ENCODE data around the gene ARMH3.

The ARMH3 gene

DNA sequence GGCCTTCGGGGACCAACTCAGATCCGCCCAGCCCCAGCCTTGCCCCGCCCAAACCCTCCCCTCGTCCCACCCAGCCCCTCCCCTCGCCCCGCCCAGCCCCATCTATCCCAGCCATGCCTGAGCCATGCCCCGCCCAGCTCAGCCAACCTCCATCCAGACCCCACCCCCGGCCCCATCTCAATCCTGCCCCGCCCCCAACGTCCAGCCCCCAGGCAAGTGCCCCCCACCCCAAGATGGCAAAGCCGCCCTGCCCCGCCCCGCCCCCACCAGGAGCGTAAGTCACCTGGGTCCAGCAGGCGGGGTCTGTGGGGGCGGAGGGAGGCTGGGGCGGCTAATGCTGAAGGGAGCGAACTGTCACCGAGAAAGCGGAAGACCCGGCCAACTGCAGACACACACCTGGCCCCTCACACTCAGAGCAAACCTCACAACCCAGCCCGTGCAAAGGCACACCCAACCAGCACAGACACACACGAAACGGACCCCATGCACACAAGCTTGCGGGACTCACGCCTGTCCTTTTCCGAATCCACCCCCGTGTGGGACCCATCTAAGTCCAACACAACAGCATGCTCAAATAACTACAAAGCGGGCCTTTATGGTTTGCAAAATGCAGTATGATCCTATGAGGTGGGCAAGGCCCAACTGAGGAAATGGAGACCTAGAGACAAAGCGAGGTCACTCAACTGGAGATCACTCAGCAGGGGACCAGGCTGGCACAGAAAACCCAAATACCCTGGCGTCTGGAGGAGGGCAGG lies 226.2 kb downstream of the ARMH3 start:
- no peak for DNase-seq (ENCODE audit: low spot score)

DNA sequence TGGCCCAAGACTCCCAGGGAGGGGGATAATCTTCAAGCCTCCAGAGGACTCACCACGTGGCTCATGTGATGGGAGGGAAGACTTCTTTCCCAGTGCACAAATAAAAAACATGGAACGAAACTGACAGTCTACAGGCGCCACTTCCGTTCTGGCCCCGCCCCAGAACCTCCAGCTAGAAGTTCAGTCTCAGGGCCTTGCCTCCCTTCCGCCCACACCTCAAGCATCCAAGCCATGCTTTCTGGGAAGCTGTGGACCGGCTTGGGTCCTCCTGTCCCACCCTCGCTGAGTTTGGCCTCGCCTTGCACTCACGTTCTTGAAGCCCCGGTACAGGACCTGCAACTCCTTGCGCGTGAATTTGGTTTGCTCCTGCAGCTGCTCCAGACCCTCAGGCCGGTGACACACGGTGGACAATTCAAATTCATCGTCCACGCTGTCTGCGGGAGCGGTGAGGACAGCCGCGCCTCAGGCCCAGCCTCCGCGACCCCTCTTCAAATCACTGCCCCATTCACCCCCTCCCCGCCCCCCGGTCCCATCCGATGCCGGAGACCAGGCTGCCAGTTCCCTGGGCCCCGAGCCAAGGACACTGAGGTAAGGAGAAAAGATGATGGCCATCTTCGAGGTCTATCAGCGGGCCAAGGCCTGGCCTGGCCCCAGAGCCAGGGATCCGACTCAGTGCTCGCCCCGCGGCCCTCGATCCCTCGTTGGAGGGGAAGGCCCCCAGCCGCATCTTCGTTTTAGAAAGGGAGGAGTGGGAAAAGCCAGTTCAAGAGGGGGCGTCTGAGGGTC lies 227.0 kb downstream of the ARMH3 start:
- DNase-seq (ENCODE audit: low spot score): no peak

DNA sequence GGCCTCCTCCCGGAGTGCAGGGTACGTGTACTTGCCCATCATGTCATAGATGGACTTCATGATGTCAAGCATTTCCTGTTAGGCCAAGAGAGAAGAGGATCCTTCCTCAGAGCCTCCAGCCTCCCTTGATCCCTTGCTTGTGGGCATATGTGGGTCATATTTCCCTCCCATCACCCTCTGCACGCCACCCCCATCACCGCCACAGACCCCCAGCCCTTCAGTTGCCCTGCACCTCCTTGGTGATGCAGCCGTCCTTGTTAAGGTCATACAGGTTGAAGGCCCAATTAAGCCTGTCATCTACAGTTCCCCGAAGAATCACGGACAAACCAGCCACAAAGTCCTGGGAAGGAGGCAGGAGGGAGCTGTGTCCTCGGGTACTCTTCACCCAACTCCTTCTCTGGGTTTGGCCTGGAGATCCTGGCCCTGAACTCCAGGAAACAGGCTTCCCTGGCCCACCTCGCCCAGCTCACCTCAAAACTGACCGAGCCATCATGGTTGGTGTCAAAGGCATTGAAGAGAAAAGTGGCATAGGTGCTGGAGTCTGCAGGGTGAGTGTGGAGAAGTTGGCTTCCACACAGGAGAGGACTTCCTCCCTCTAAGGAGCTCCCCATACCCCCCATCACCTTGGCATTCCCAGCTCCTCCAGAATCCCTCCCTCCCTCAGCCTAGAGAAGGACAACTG lies 227.9 kb downstream of the ARMH3 start:
- DNase-seq (ENCODE audit: low spot score): no peak

DNA sequence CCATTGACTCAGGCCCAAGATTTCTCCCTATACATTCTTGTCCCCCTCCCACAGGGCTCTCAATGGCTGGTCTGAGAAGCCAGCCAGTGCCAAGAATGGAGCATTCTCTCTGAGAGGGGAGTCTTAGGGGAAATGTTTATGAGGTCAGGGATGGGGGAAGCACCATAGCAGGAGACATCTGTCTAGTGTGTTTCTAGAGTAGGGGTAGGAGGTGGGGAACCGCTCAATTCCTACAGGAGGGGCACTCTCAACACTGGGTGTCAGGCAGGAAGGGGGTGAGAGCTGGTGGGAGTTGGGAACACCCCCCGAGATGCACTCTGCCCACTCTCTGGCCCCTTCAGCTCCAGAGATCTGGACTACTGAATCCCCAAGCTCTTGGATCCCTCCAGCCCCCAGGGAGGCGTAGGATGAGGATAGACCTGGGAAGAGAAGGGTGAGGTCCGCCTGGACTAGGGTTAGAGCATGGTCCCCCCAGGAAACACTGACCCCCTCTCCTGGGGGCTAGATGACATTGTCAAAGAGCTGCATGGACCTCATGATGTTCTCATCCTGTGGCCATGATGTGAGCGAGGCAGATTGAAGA lies 229.0 kb downstream of the ARMH3 start:
- DNase-seq (ENCODE audit: low spot score): no peak

DNA sequence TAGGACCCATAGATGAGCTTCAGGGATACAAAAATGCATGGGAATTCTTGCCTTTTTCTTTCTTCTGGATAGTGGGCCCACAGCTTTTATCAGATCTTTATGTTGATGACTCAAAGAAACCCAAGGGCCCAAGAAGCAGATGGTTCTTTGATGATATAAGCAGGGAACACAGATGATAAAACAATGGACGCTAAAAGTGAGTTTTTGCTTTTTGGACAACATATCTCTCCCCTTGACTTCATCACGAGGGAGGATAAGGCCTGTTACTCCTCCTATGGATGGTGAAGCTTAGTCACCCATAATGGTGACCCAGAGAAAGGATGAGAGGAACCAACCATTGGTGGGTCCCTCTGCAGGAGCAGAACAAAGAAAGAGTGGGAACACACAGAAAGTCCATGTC lies 231.2 kb downstream of the ARMH3 start:
- no peak for DNase-seq (ENCODE audit: low spot score)

DNA sequence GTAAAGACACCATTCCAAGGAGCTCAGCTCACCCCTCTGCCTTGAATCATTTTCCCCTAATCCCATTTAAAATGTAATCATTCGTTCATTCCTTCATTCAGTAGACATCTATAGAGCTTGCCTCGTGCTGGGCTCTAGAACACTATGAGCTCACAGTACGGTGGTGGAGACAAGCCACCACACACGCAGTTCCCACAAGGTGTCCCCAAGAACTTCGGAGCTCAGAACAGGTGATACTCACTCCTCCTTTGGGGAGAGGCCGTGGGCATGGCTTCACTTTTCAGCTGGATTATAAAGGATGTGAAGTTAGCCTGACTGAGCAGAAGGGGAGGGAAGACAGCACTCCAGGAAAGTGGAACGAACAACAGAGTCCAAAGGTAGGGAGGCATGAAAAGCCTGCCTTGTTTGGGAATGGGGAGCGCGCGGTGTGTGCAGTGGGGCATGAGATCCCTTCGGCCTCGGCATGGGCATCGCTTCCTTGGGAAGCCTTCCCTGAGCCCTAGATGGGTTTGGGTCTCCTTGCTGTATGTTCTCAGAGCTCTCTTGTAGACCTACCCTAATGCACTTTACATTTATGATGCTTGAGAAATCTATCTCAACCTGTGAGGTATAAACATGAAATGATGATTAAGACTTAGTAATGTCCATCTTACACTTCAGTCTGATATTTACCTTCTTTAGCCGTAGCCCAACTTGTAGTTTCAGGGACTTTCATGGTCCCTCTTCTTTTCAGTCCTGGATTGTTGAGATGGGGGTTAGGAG lies 236.9 kb downstream of the ARMH3 start:
- DNase-seq (ENCODE audit: low spot score): peak; percentile 27

DNA sequence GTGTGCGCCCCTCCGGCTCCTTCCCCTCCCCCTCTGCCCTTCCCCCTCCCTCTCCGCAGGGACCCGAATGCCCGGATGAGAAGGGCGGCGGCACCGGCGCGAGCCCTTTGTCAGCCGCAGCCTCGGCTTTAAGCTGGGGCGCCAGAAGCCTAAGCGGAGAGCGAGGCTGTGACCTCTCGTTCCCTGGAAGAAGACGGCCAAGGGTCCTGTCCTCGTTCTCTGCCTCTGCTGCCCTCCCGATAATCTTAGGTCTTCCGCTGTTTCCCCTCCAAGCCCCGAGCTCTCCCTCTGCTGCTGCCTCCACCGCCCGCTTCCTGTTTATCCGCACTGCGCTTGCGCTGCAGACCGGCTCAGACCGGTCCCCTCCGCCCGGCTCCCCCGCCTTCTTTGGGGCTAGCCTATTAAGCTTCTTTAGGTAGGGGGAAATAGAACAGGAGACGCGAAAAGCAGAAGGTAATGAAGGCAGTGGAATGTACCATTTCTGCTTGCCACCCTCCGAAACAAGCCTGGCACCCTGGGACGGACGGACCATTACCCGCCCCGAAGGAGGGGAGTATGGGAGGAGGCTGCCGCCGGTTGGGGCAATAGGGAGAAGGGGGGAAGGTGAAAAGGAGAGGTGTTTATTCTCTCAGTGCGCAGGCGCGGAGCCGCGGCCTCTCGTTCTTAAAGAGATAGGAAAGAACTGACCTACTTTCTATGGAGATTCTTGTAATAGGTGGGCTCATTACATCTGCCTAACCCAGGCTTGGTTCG lies 237.7 kb downstream of the ARMH3 start, which contains the start of gene OGA:
Gene OGA (minus strand): TSS at position 326 of the 753 bp plus-strand sequence. CDS start 422 bp downstream, outside the sequence.
- peak; percentile 100 for DNase-seq (ENCODE audit: low spot score)

DNA sequence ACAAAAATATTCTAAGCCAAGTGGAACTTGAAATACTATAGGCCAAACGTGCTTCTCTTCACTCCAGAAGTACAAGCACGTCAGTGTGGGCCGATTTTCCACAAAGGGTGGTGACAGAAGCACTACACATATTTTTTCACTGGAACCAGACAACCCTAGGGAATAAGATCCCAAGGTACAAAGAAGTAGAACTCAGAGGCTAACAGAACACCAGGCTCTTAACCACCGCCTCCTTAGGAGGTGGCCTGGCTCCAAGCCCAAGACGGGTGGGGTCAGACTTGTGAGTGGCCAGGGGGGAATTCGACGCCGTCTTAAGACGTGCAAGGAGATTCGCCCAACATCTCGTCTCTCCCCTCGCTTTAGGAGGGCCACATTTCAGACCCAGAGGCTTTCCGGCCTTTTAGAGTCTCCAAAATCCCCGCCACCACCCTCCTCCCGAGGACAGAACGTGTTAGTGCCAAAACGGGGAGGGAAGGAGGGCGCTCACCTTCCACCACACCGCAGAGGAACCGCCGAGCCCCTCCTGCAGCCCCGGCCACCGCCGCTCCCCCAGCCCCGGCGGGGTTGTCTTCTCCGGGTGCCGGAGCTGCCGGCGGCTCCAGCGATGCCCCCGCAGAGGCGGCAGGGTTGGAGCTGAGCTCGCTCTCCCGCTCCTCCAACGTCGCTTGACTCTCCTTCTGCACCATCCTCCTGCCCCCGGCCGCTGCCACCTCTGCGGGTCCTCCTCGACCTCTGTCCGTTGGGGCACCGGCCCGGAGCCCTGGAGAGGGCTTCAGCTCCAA lies 238.4 kb downstream of the ARMH3 start:
- peak; percentile 96 for DNase-seq (ENCODE audit: low spot score)

DNA sequence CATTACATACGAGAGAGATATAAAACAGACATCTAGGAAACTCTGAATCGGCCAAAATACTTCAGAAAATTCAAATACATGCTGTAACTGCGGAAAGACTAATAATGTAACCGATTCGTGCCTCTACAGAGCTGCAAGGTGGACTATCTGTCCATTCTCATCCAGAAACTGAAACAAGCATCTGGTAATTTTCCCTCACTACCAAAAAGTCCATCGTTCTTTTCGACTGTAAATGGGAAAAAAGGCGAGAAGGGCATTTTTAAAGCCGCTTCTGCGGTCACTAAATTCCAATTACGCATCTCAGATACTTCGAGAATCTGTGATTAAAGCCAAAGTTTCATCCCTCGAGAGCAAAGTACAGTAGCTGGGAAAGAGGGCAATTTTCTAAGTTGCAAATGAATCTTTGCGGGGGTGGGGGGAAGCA lies 239.0 kb downstream of the ARMH3 start:
- DNase-seq (ENCODE audit: low spot score): no peak

DNA sequence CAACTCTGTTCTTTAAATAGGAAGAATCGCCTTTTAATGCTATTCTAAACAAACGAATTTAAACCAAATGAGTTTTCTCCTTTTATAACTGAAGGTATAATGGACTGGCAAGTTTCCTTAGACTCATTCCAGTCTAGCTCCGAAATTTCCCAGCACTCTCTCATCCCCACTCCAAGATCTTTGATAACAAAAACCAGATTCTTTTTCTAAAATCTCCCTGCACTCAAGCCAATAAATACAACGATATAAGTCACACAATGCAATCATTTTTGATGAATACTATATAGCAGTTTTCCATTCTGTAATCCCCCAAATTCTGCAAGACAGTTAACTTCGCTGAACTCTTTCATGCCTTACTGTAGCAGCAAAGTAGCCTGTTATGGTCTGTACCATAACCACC lies 239.6 kb downstream of the ARMH3 start:
- peak; percentile 33 for DNase-seq (ENCODE audit: low spot score)

DNA sequence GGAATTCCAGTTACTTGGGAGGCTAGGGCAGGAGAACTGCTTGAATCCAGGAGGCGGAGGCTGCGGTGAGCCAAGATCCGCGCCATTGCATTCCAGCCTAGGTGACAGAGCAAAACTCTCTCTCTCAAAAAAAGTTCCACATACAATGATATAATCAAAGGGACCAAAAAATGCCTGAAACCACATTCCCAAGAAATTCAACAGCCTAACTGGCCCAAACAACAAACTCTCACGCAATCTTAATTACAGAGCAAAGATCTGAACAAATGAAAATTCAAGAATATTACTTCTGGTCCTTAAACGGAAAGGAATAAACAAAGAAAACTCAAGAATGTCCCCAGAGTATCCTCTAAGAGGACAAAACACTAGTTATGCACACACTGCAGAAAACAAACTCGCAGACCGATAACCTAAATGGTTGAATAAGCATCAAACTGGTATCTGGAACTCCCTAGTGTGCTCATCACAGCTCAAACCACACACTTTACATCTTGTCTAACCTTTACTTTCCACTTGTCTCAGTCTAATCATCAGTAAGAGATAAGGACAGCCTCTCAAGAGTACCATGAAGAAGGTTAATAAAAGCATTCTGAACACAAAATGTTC lies 241.4 kb downstream of the ARMH3 start:
- DNase-seq (ENCODE audit: low spot score): no peak

DNA sequence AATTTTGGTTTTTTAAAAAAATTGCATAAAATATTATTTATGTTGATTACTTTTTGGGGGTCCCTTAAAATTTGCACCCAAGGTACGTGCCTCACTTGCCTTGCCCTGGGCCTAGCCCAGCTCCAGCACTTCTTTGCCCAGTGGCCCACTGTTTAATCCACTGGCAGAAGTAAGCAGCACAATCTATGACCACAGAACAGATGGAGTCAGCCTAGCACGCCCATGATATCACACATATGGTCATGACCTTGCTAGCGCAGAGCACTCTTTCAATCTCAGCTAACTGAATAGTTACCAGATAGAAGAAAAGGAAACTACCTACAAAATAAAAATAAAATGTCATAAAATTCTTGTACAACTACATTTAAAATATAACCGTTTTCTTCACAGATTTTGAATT lies 243.4 kb downstream of the ARMH3 start:
- no peak for DNase-seq (ENCODE audit: low spot score)

DNA sequence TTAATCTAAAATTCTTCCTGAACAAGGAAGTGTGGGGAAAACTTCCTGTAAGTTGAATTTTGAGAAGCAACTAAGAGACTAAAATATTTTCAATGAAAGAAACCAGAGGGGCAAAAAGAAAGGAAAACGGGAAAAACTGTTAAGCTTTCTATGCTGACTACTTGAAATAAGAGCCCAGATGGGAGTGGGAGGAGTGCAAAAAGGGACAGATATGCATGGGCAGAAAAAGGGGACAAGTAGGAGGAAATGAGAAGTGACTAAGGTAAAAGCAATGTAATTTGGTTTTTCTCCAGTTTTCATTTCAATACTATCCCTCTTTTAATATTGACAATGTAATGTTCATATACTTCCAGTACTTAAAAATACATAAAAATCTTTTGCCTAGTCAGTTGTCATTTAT lies 248.8 kb downstream of the ARMH3 start:
- no peak for DNase-seq (ENCODE audit: low spot score)

DNA sequence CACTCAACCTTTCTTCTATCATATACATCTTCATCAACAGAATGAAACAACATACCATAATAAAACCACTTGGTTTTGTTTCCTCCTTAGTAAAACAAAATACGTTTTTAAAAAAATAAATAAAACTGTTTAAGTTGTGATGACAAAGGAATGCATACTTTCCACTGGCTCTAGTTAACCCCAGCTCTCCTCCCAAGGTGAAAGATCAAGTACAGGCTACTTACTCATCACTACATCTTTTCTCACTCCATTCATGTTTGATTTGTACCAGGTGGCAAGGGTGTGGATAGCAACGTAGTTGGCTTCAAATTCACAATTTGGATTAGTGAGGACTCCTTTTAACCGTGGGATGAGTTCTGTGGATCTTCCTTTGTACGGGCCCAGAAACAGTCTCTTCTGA lies 252.5 kb downstream of the ARMH3 start:
- no peak for DNase-seq (ENCODE audit: low spot score)

DNA sequence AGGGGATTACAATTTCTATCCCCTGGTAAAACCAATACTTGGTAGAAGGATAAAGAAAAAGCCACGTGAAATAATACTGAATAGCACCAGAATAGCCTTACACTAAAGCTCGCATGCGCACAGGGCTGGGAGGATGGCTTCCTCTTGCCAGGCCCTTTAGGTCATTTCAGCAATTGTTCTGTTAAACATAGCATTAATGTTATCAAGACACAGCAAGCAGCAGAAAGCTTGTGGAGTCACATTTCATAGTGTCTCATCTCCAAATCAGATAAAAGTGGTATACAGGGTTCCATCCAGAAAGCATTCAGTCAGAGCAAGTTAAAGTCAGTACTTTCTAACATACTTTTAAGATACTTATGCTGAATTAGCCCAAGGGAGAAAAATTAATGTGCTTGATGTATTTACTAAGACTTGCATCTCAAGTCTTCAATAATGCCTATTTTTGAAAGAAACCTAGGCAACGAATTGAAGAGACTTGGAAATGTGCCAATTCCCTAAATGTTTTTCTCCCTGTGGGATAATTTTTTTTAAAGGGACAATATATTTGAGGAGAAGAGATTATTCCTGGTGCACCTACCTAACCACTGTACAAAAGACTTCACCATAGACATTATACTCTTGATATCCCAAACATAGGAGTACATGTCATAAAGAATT lies 258.4 kb downstream of the ARMH3 start:
- no peak for DNase-seq (ENCODE audit: low spot score)

All from RKO (cell line).